SU-DHL-6 (cell line): Measurements from ENCODE around the gene TMEM244.

Experiments
- EZH2phosphoT487 ChIP-seq: fragments of 200-600 bp; sonication (generic), shearing (Covaris generic); conservative IDR thresholded peaks from 2 replicates; pipeline ENCODE4 v1.6.1; 2018; ENCODE audit warnings: mild to moderate bottlenecking, antibody characterized with exemption, low read length, moderate library complexity, mixed read lengths
- TF ChIP-seq, protein P1 (sequence below): fragments of 200-600 bp; sonication (generic); IDR thresholded peaks from one replicate; pipeline ENCODE4 v1.5.1; 2017; ENCODE audit warnings: antibody characterized with exemption, mild to moderate bottlenecking, low read length, moderate library complexity; ENCODE audit not compliant: insufficient read depth, poor library complexity, severe bottlenecking

DNA sequence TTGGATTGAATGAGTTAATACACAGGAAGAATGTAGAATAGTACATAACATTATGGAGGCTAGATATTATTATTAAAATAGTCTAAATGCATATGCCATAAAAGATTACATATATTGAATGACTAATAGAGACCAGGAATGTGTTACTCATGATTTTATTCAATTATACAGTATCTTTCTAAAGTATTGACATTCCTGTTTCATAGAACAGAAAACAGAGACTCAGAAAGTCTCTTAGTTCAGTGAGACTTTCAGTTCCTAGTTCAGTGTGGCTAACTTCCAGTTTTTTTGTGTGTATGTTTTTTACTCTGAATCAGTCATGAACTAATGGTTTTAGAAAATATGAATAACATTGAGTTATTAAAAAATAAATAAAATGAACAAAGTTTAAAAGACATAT is 34.6 kb upstream of the TMEM244 start:
- TF ChIP-seq, protein P1, sequence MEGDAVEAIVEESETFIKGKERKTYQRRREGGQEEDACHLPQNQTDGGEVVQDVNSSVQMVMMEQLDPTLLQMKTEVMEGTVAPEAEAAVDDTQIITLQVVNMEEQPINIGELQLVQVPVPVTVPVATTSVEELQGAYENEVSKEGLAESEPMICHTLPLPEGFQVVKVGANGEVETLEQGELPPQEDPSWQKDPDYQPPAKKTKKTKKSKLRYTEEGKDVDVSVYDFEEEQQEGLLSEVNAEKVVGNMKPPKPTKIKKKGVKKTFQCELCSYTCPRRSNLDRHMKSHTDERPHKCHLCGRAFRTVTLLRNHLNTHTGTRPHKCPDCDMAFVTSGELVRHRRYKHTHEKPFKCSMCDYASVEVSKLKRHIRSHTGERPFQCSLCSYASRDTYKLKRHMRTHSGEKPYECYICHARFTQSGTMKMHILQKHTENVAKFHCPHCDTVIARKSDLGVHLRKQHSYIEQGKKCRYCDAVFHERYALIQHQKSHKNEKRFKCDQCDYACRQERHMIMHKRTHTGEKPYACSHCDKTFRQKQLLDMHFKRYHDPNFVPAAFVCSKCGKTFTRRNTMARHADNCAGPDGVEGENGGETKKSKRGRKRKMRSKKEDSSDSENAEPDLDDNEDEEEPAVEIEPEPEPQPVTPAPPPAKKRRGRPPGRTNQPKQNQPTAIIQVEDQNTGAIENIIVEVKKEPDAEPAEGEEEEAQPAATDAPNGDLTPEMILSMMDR: no peak
- no peak for TF ChIP-seq EZH2phosphoT487
